M059J (cell line): Measurements from ENCODE around the gene MACROD1. TPM values are rescaled to one million over a fixed set of nuclear protein-coding genes. Genes with fewer than 3 reads are reported as not detected.

Source experiments
- DNase-seq: peaks from one replicate; pipeline ENCODE4 v3.0.0-alpha.2; 2012; ENCODE audit warnings: low read depth
- total RNA-seq: library from RNA; depleted of rRNA; stranded (reverse); fragments of >200 nt; shearing (Covaris generic); gene quantifications from 2 replicates; pipeline ENCODE4 v1.2.3, GENCODE V29; 2014

Gene MACROD1
- total RNA-seq, 1 experiment from 2014 or later, result 10.3 TPM

- DNase-seq, result peak; percentile 51
Observed at GRCh38 chr11:64152841-64153691, 12.8 kb downstream of the MACROD1 start.

- DNase-seq, result no peak
Observed at GRCh38 chr11:64151337-64151736, 14.6 kb downstream of the MACROD1 start.

- DNase-seq, result no peak
Observed at GRCh38 chr11:64150481-64151239, 15.3 kb downstream of the MACROD1 start.

GRCh38 chr11:64150051-64150450, 15.9 kb downstream of the MACROD1 start:
- no peak for DNase-seq

GRCh38 chr11:64148917-64149617, 16.8 kb downstream of the MACROD1 start:
- no peak for DNase-seq

- DNase-seq, result peak; percentile 66
Observed at GRCh38 chr11:64148226-64148916, 17.5 kb downstream of the MACROD1 start.

GRCh38 chr11:64146036-64146955, 19.6 kb downstream of the MACROD1 start:
- DNase-seq, result peak; percentile 31

- DNase-seq, result no peak
Observed at GRCh38 chr11:64144587-64145472, 21.1 kb downstream of the MACROD1 start.

- DNase-seq, result peak; percentile 37
Observed at GRCh38 chr11:64141081-64141783, 24.7 kb downstream of the MACROD1 start.

- no peak for DNase-seq
Observed at GRCh38 chr11:64140082-64140481, 25.8 kb downstream of the MACROD1 start.

- no peak for DNase-seq
Observed at GRCh38 chr11:64139049-64139448, 26.9 kb downstream of the MACROD1 start.

- DNase-seq, result no peak
Observed at GRCh38 chr11:64138398-64138797, 27.5 kb downstream of the MACROD1 start.

GRCh38 chr11:64136765-64137441, 29.0 kb downstream of the MACROD1 start:
- no peak for DNase-seq

- no peak for DNase-seq
Observed at GRCh38 chr11:64135711-64136110, 30.2 kb downstream of the MACROD1 start.

- no peak for DNase-seq
Observed at GRCh38 chr11:64134963-64135362, 30.9 kb downstream of the MACROD1 start.

- DNase-seq, result no peak
Observed at GRCh38 chr11:64132982-64133705, 32.8 kb downstream of the MACROD1 start.

GRCh38 chr11:64132191-64132771, 33.6 kb downstream of the MACROD1 start:
- DNase-seq, result no peak
